Breast epithelium (tissue), 3 donors: ENCODE data around the gene TLE1.

Source experiments
- CTCF ChIP-seq, 3 donors: fragments of 450-650 bp; IDR thresholded peaks; one replicate each; pipeline ENCODE4 v1.5.1; 2016 to 2017; ENCODE audit warnings: antibody characterized with exemption in 3 of 3, mild to moderate bottlenecking in 3 of 3, moderate library complexity in 3 of 3
- POLR2A ChIP-seq: fragments of 450-650 bp; IDR thresholded peaks from one replicate; pipeline ENCODE4 v1.6.1; 2016; ENCODE audit warnings: antibody characterized with exemption, mild to moderate bottlenecking, moderate library complexity

- TF ChIP-seq CTCF (IDR thresholded peaks at IDR 0.05), result no peak
- no peak for TF ChIP-seq POLR2A
Observed at GRCh38 chr9:81536242-81537025, 152.9 kb downstream of the TLE1 start.
